Ramos (cell line): ENCODE data around the gene SPARCL1.
"Not testable (repeated sequence)": the region's sequence is repeated elsewhere in the genome, so short reads cannot be mapped to it uniquely, and the experiment has no call there.

Experiments
- in situ Hi-C: fragments of 300-500 bp; cut with MboI; formaldehyde crosslinking; loops from one replicate; pipeline ENCODE4 v1.14.3; 2022; ENCODE audit warnings: low sequenced_read_pairs; ENCODE audit not compliant: unreplicated experiment

Gene SPARCL1

DNA sequence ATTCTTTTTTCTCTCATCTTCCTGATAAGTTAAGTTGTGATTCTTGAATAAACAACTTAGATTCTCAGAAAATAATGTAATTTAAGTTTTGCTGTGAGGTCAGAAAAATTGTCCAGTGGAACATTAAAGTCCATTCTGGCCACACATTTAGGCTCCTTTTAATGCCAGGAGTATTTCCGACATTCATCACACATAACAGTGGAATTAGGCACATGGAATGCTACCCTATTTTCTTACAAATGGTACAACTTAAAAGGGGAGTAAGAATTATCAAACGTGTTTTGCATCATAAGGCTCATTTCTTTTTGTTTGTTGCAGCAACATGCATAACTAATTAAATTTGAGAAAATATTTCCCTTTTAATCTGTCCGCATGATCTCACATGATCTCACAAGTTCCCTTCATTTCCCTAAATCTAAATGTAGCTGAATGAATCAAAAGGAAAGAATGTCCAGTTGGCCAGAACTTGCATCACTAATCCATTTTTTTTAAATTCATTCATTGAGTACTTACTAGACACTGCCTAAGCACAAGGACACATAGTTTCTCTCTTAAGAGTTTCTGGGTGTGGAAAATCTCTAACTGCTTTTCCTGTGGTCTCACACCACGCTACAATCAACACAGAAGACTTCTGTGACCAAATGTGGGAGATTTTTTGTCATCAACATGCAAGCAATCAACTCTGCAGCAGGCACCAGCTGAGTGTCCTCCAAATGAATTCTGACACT is 22.0 kb downstream of the SPARCL1 start:
- in situ Hi-C loops = no loop called here

DNA sequence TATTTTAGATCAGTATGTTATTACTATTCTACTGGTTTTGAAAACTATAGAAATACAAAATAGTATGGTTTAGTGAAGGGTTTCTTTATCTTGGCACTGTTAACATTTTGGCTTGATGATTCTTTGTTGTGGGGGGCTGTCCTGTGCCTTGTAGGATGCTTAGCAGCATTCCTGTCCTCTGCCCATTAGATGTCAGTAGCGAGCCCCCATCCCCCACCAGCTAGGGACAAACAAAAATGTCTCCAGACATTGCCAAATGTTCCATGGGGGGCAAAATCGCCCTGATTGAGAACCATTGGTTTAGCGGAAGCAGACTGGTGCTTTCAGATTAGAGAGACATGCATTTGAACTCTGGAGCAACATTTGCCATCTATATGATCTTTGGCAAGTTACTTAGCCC is 23.3 kb downstream of the SPARCL1 start:
- in situ Hi-C loops = no loop called here

DNA sequence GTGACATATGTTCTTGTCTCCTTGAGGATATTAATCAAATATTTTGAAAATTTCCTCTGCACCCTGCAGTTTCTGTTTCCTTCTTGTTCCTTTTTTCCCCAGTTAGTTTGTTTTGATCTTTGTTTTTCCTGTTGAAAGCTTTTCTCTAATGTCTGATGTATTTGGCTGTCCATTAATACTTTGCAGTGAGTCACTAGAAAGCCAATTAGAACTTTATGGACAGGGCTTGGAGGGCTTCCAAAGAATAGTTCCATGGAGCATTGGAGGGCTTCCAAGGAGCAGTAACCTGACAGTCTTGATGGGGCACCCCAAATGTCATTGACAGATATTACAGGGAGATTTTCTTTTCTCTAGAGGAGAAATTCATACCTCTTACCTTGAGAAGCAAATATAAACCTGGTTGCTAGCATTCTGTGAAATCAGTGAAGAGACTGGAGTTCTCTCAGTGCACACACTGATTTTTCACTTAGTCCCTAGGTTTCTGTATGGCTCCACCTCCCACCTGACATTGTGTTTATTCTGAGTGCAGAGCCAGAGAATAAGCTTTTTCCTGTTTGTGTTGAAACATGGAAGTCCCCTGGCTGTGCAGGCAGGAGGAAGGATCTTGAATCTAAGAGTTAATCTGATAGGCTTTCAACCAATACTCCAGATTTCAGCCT is 26.5 kb downstream of the SPARCL1 start:
- in situ Hi-C loops = no loop called here

DNA sequence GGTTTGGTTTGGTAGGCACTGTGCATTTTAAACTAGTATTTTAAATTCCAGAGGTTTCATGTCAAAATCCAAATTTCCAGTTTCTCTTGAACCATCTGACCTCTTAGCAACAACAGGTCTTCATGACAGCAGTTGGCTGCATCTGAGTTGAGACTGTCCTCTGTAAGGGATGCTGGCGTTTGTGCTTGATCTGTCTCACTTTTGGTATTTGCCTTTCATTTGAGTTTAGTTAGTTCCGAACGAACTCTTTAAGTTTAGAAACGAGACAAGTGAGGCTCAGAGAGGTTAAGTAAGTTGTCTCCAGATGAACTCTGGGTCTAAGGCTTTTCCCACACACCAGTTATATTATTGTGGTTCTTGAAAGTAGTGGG is 29.1 kb downstream of the SPARCL1 start:
- in situ Hi-C loops = no loop called here

DNA sequence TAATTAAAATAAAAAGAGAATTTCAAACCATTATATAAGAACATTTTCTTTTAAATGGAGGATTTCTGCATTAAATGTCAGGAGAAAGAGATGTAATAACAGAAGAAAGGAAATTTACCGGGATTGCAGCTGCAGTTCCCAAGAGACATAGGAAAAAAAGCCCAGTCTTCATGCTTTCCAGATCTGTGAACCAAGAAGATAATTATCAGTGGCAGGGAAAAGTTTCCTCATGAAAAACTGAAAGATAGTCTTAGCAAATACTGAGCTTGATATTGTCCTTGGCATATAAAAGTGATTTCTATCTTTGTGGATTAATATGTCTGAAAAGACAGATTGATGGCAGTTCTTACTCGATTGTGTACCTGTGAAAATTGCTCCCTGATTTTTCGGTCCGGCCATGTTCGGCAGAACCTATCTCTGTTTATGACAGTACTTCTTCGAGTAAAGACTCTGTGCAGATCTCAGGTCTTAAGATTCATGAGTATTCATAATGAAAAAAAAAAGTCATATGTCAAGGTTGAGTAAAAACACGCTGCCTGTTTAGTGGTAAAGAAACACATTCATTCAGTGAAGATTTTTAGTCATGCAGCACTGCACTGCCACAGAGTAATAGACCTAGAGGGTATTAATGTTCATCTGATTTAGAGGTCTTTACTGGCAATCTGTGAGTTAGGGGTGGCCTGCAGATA is 29.6 kb downstream of the SPARCL1 start:
- in situ Hi-C loops = no loop called here

DNA sequence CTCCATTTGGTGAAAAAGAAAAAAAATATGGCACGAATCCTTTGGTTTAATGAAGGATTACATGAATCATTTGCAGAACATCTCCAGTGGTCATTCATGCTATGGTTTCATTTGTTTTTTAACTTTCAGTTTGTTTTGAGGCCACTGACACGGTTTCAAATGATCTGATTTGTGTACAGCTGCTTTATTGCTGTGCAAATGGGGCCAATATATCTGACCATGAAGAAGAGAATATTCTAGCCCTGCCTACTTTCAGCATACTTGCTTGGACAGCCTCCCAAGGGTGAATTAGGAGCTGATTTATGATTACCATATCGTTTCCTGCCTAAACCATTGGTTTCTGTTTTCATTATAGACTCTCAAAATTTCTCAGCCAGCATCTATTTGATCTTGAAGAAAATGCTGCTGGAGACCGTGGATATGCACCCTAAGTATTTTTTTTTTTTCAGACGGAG is 30.7 kb downstream of the SPARCL1 start:
- in situ Hi-C loops = no loop called here

DNA sequence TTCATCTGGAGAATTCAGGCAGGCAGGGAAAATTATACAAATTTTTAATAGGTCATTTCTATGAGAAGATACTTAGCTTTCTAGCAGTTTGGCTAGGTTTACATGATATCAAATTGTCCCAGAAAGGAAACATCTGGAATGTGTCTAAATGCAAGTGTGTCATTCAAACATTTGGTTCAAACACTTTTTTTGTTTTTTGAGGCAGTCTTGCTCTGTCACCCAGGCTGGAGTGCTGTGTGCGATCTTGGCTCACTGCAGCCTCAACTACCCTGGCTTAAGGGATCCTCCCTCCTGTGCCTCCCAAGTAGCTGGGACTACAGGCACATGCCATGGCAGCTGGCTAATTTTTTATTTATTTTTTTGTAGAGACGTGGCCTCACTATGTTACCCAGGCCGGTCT is 31.6 kb downstream of the SPARCL1 start:
- in situ Hi-C loops = no loop called here

DNA sequence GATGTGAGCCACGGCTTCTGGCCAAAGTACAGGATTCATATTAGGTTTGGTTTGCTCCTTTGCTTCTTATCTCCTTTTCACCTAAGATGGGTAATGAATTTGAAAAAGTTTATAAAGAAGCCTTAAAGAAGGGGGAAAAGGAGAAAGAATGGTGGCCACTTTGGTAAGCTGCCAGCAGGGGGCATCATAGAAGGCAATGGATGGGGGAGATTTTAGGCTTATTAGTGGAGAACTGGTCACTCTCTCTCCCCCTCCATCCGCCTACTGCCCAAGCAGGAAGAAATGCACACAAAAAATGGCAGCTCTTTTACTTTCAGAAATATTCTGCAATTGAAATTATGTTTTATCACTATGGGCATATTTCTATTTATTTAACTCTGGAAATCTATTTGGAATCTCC is 32.0 kb downstream of the SPARCL1 start:
- in situ Hi-C loops = no loop called here

DNA sequence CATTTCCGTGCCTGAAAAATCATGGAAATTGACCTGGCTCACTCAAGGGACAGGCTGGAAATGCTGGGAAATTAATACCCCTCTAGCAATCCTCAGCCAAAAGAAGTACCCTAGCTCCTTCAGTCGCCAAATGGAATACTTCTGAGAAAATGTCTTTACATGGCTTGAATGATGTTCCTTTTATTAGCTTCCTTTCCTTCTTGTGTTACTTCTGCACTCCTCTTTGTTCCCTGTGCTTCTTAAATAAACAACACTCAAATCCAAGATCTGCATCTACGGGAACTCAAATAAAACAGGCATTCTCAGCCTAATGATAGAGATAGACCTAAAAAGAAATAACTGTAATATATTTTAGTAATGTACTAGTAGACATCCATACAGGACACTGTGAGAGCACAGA is 36.1 kb downstream of the SPARCL1 start:
- in situ Hi-C loops = no loop called here

DNA sequence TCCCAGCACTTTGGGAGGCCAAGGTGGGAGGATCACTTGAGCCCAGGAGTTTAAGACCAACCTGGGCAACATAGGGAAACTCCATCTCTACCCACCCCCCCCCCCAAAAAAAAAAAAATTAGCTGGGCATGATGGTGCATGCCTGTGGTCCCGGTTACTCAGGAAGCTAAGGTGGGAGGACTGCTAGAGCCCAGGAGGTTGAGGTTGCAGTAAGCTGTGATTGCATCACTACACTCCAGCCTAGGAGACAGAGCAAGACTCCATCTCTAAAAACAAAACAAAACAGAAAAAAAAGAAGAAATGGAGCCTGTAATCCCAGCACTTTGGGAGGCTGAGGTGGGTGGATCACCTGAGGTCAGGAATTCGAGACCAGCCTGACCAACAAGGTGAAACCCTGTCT is 37.3 kb downstream of the SPARCL1 start:
- in situ Hi-C loops = not testable (repeated sequence)

DNA sequence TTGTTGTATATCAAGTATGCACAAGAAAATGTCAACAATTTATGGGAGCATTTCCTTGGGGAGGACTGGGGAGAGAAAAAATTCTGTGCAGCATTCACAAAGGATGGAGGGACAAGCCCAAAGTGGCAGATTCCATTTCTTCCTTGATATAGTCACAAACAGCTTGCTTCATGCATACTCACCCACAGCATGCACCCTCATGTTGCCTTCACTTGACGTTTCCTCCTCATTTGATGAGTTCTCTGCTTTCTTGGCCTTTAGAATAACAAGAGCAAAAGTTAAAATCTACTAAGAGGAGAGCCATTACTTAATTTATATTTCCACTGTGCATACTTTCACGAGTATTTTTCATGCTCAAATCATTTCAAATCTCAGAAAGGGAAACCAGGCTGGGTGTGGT is 37.7 kb downstream of the SPARCL1 start:
- in situ Hi-C loops = no loop called here

DNA sequence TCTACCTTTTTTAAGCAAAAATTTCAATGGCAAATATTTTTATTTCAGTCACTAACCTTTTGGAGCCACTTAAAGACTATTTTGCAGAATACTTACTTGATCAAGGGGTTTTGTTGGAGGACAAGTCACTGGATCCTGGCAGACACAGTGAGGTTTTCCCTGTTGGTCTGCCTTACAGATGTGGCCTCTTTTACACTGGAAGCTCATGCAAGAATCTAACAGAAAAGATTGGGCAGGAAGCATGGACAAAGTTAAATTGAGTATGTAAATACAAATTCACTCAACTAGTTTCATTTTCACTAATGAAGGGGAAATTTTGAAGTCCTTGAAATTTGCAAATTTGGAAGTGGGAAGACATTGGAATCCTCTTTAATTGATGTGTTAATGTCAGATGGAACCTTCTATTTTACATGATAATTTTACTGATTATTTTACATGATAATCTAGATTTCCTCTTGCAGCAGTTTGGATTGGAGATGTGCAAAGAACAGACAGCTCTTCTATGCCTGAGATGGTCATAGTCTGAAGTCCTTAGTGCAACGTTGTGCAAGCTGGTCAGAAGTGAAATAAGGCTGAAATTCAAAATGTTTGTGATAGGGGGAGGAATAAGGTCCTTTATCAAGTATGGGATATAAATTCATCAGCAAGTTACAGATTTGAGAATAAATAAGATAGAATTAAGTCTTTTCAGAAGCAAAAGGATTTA is 38.4 kb downstream of the SPARCL1 start:
- in situ Hi-C loops = no loop called here

DNA sequence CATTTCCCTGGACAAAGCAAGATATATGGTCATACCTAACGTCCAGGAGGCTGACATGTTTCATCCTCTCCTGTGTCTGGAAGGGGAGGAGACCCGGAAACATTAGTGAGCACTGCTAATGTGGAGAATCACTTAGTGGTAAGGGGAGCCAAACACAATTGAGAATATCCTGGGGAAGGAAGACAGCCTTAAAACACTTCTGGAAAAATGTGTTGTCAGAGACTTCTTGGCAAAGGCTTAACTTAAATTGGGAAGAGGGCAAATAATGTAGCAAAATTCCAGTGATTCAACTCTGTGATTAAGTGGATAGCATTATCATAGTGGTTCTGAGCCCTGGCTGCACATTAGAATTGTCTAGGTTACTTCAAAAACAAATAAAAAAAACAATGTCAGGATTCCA is 39.5 kb downstream of the SPARCL1 start:
- in situ Hi-C loops = no loop called here

DNA sequence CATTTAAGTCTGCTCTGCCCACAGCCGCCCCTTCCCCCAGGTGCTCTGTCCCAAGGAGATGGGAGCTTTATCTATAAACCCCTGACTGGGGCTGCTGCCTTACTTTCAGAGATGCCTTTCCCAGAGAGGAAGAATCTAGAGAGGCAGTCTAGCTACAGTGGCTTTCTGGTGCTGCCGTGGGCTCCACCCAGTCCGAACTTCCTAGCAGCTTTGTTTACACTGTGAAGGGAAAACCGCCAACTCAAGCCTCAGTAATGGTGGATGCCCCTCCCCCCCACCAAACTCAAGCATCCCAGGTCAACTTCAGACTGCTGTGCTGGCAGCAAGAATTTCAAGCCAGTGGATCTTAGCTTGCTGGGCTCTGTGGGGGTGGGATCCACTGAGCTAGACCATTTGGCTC is 40.5 kb downstream of the SPARCL1 start:
- in situ Hi-C loops = not testable (repeated sequence)

DNA sequence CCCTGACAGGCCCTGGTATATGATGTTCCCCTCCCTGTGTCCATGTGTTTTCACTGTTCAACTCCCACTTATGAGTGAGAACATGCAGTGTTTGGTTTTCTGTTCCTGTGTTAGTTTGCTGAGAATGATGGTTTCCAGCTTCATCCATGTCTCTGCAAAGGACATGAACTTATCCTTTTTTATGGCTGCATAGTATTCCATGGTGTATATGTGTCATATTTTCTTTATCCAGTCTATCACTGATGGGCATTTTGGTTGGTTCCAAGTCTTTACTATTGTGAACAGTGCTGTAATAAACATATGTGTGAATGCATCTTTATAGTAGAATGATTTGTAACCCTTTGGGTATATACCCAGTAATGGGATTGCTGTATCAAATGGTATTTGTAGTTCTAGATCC is 45.9 kb downstream of the SPARCL1 start:
- in situ Hi-C loops = not testable (repeated sequence)

DNA sequence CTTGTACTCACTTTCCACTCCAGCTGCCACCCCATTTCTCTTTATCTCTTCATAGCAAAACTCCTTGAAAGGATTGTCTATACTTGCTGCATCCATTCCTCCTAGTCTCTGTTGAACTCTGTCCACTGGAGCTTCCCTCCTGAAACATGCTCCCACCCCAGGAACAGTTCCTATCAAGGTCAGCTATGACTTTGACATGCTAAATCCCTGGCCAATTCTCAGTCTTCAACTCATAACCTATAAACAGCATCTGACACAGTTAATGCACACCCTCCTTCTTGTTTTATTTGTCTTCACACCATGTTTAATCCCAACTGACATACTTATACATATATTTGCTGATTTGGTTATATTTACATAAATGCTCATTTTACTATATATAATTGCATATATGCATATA is 47.8 kb downstream of the SPARCL1 start:
- in situ Hi-C loops = no loop called here

DNA sequence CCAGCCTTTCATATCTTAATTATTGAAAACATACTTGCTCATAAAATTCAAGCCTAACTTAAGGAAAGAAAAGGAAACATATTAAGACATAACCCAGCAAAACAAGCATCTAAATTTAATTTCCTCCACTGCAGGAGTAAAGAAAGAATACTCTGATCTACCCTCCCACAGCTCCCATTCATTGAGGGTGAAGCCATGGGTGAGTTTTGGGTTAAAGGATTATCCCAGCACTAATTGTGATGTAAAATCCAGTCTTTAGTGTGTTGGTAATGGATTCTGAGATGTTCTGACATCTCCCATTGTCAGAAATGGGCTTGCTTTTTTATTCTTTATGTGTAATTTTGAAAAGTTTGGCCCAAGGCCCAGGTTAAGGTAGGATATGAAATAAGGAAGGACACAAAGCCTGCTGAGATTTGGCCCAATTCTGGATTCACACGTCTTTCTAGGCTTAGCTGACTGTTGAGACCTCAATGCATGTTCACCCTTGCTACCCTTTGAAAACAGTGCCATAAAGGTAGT is 50.4 kb downstream of the SPARCL1 start:
- in situ Hi-C loops = no loop called here

DNA sequence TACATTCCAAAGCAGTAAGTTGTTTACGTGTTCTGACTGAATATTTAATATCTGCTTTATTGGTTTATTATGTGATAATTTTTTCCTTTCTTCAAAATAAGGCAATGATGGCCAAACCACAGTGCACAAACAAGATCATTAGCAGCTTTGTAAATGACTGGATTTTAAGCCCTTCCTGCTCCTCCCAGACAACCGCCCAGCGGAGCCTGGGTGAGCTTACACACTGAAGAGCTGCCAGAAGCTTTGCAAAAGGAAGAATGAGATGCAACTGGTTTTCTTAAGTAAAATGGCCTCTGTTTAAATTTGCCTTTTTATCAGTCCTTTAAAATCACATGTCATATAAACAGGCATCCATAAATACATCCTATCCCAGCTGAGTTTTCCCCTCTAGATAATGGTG is 52.2 kb downstream of the SPARCL1 start:
- in situ Hi-C loops = no loop called here

DNA sequence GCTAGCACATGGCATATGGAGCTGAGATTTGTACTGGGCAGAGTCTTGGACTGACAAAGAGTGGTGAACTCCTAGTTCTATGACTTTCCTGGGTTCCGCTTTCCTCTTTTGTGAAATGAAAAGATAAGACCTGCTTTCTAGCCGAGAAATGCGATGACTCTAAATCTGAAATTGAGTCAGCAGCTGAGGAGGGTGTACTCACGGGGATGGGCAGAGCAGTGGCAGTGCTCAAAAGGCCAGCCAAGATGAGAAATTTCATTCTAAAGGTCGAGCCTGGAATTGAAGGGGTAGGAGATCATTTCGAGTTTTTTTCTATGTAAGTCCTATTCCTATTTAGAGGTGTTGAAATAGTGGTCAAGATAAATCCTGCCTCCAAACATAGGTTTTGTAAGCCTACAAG is 59.8 kb downstream of the SPARCL1 start:
- in situ Hi-C loops = loop anchor here (10.0 kb wide), 1 partner anchor 95 kb away; no protein-coding TSS in a partner anchor

DNA sequence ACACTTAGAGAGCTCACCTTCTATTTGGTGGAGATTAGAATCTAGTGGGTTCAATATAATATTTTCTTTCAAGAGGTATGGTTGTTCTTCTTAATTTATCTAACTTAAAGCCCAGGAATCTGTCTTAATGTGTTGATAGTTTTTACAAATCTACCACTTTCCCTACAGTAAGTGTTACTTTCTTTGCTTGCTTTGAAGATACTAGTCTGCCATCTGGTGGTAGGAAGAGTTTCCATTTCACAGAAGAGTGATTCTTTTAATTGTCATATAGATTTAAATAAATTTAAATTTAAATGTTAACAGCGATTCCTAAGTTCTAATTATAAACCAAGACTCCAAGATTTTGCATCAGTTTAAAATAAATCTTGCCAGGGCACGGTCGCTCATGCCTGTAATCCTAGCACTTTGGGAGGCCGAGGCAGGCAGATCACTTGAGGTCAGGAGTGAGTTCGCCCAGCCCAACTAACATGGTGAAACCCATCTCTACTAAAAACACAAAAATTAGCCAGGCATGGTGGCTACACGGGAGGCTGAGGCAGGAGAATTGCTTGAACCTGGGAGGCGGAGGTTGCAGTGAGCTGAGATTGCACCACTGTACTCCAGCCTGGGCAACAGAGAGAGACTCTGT is 63.3 kb downstream of the SPARCL1 start:
- in situ Hi-C loops = loop anchor here (10.0 kb wide), 1 partner anchor 91 kb away; no protein-coding TSS in a partner anchor
